Stimulated activated CD4-positive, alpha-beta T cell treated with anti-CD3 and anti-CD28 coated beads, TNF-alpha, amount 100 ng/mL, for 24 hours (primary cell): ENCODE measurements around the gene ALDH3B2.
"Not testable (repeated sequence)": the region's sequence is repeated elsewhere in the genome, so short reads cannot be mapped to it uniquely, and the experiment has no call there.

Experiments
- DNase-seq, 3 experiments: peaks; one replicate each; pipeline ENCODE4 v3.0.0-alpha.2; 2020; ENCODE audit warnings: low read depth in 3 of 3

Gene ALDH3B2

DNA sequence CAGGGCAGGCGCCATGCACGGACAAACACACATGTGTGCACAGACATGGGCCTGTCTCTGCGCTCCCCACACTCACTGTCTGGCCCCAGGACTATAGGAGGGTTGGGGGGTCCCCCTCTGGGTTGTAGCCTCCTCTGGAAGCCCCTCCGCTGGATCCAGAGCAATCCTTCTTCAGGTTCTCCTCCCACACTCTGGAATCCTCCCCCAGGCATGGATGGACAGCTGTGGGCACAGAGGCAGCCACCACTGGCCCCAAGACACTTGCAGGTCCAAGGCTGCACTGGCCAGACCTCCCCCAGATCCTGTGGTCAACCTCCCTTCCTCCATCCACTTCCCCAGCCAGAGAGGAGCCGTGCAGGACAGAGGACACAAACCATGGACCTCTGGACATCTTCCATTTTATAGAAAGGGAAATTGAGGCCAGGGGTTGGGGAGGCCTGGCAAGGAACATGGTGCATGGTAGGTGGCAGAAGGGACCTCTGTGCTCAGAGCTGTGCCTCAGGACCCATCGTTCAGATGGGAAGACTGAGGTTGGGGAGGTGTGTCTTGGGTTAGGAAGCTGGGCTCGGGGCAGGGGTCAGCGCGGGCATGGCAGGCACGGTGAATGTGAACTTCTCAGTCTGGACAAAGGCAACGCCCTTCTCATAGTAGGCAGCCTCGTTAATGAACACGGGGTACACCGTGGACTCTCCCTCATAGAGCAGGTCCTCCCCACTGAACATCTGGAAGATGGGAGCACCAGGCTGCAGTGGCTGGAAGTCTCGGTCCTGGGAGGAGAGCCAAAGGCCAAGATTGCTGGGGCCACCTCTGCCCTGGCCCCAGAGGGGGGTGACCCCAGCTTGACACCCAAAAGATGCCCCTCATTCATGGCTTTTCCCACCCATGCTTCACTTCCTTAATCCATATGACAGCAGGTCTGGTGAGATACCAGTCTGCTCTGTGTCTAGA lies 32.0 kb downstream of the ALDH3B2 start:
- DNase-seq, result no peak

GRCh38 chr11:67641338-67642172 lies 32.9 kb downstream of the ALDH3B2 start:
- no peak for DNase-seq

DNA sequence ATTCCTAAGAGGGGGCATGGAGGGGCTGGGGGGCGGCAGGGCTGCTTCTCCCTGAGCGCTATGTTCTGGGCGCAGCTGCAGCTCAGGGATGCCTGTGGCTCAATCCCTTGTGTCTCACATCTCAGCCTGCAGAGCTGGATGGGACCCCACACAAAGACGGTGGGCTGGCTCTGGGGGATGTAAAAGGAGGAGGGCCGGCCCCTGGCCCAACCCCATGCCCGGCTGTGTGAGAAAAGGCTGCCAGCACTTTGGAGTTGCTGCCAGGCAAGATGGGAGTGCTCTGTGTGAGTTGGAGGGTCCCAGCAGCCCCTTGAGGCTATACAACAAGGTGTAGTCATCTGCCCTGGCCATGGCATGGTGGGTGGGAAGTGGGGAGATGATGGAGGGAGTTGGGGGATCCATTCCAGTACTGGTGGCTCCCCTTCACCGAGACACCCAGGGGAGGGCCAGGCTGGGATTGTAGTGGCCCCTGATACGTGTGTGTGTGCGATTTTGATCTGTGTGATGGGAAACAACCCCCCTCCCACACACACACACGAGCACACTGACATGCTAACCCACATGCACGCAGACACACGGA lies 33.6 kb downstream of the ALDH3B2 start:
- no peak for DNase-seq

DNA sequence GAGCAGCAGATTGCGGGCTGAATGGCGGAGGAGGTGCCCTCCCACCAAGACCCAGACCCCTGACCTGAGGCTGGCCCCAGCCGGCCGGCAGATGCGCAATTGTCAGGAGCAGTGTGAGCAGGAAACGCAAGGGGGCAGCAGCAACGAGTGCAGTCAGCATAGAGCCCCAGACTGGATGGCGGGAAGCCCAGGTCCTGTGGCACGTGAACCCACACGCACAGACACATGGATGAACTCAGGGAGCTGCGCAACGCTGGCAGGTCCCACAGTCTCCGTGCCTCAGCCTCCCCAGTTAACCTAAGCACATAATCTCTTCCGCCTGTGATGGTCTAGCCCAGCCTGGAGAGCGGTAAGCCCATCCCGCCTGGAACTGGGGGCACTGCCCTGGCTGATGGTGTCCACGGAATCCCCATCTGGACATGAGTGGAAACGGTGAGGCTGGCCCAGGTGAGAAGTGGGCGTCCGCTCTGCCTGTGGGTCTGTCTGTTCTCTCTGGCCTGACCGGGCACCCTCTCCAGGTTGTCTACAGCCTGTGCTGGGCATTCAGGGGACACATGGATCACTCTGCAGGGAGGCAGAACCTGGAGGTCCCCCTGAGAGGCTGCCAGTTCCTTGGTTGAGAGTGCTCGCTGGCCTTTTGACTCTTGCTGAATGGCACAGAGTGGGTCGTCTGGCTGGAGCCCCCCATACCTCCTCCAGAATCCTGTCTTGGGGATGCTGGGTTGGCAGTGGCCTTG lies 34.2 kb downstream of the ALDH3B2 start:
- DNase-seq, result peak; percentile 28 to 64 (median 42)

GRCh38 chr11:67639438-67639859 lies 35.0 kb downstream of the ALDH3B2 start, which contains the start of gene TBX10:
TBX10 (minus strand) TSS chr11:67639763; CDS start chr11:67639472, 291 bp downstream.
- DNase-seq, result no peak

- DNase-seq, result no peak
Measured at GRCh38 chr11:67638535-67639437, 35.6 kb downstream of the ALDH3B2 start.

DNA sequence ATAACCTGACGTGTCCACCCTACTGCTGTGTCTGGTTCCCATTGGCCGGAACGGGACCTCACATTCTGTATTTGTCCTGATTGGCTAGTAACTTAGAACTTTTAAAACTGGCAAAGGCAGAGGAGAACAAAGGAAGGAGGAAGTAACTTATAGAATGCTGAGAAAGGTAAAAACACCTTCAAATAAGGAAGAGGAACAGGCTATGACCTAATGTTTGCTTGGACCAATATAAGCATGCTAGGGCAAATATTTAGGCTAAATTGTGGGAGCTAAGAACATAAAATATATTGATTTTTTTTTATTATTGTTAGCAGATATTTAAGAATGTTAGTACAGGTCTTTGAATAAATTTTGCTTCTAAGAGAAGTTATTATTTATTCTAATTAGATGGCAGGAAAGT lies 37.0 kb downstream of the ALDH3B2 start:
- DNase-seq, result not testable (repeated sequence)

DNA sequence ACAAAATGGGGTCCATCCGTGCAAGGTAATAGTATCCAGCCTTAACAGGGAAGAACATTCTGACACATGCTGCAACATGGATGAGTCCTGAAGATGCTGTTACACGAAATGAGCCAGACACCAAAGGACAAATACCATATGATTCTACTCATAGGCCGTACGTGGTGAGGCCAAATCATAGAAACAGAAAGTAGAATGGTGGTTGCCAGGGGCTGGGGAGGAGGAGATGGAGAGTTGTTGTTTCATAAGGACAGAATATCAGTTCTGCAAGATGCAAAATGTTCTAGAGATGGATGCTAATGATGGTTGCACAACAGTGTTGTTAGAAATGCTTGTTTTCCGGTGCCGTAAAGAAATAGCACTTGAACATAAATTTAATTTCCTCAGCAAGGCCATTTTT lies 37.5 kb downstream of the ALDH3B2 start:
- DNase-seq, result no peak

DNA sequence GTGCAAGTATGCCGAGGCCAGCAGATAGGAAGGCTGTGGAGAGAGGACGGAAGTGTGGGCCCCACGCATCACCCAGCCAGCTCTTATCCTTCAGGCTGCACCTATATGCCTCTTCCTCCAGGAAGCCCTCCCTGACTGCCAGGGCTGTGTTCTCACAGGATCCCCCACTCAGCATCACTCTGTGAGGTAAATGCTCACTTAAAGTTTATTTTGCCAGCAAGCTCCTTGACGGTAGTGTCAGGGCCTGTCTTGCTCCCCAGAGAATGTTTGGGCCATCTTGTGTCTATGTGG lies 39.2 kb downstream of the ALDH3B2 start:
- no peak for DNase-seq

DNA sequence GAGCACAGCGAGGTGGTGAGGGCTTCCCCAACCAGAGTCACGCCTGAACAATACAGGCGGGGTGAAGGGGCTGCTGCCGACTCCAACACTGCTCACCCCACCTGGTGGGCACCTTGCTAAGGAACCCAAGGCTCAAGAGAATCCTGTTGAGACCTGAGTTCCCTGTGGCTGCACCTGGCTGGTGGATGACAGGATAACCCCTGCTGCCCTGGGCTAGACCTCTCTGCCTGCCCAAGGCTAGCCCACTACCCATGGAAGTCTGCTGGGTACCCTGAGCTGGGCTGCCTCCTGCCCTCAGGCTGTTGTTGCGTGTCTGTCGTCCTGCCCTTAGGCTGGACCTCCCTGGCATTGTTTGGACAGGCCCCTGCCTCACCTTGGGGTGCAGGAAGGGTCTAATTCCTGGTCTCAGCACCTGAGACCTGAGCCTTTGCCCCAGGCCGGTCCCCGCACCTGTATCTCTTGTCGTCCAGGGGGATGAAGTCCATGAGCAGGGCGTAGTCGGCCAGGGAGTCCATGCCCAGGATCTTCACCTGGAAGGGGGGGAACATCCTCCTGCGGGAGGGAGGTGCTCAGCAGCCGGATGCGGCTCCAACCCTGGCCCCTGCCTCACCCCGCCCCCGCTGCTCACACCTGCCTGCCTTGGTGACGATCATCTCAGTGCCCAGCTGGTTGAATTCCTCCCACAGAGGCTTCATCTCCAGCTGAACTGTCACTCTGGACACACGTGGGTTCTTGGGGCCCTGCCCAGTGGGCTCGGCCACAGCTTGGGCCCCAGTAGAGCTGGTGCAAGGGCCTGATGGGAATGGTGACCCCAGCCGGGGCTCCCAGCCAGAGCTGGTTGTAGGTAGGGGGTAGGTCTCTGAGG lies 39.8 kb downstream of the ALDH3B2 start:
- no peak for DNase-seq

GRCh38 chr11:67633758-67634365 lies 40.6 kb downstream of the ALDH3B2 start:
- no peak for DNase-seq

GRCh38 chr11:67632982-67633755 lies 41.3 kb downstream of the ALDH3B2 start:
- DNase-seq, result no peak

DNA sequence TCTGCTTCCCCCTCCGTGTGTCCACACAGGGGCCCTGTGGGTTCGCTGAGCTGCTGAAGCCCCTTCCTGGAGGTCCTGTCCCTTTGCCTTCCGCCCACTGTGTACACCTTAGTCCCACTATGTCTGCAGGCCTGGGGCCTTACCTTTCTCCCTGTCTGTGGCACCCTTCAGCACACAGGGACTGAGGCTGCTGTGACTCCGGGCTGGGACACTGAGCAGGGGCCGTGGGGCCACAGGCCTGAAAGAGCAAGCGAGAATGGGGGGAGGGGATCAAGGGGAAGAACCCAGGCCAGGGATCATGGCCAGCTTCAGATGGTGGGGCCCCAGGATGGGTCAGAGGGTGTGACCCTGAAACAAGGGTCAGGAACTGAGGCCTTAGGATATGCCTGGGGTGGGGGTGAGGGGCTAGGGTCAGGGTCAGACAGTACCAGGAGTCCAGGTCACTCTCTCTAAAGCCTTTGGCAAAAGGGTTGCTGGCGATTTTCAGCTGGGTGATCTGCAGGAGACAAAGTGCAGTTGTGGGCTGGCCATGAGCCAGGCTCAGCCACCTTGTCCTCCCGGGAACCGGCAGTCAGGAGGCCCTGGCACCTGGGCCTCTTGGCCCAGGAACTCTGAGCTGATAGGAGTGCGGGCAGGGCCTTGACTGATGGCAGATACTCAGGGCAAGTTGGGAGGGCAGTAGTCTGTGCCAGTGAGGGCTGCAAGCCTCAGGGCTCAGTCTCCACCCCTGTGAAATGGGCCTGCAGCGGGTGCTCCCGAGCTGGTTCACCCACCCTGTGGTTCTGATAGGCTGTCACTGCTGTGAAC lies 42.0 kb downstream of the ALDH3B2 start:
- no peak for DNase-seq

DNA sequence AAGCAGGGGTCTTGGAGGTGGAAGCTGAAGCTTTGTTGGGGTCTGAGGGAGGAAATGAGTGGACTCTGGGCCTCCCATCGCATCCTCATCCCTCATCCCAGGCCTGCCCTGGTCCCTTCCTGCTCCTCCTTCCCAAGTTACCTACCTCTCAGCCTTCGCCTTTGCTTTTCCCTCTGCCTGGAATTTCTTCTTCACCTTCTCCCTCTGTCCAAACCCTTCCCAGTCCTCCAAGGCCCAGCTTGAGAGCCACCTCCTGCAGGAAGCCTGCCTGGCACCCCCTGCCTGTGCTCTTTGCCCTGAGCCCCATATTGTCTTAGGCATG lies 42.6 kb downstream of the ALDH3B2 start:
- DNase-seq, result no peak

- no peak for DNase-seq
Measured at GRCh38 chr11:67631411-67631810, 43.0 kb downstream of the ALDH3B2 start.

DNA sequence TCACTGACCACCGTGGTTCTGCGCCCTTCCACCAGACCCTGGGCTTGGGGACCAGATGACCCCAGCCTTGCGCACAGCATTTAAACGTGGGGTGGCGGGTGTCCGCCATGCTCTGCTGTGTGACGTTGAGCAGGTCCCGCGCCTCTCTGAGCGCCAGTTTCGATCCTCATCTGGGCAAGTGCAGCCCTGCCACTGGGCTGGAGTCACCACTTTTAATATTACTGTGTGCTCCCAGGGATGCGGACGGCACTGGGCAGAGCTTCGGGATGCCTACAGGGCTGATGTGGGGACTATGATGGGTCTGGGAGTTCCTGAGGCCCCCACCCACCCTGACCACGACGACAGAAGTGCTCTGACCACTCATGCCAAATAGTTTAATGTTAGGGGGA lies 43.5 kb downstream of the ALDH3B2 start:
- no peak for DNase-seq

DNA sequence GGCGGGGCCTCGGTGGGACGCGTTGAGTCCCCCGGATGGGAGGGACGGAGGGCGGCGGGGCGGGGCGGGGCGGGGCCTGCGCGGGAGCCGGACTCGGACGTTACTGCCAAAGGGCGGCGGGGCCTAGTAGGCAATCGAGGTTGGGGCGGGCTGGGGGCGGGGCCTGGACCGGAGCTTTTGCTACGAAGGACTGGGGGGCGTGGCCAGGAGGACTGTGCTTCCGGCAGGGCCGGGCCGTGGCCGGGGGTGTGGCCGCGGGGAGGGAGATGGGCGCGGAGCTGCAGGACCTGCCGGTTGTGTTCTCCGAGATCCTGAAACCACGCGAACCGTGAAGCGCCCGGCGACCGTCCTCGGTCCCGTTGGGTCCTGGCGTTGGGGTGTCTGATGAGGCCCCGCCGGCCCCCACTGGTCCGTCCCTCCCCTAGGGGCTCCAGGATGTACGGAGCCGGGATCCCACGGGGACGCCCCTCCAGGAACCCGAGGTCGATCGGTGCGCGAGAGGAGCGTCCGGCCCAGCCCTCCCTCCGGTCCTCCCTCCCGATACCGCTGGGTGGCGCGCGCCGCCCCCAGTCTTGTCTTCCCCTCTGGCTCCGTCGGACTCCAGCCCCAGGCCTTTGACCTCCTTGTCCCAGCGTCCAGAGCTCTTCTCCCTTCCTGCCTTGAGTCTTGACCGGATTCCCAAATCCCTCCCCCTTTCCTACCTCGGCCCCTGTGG lies 44.0 kb downstream of the ALDH3B2 start:
- DNase-seq, result peak; percentile 90 to 98 (median 90)
